ENCODE results near the gene SORCS2. TPM values are rescaled to one million over a fixed set of nuclear protein-coding genes. Genes with fewer than 3 reads are reported as not detected.

The SORCS2 gene
- total RNA-seq, 4 donors from 2014 or later, result 0.26 to 17.1 (median 2.9) TPM

- intact Hi-C loops (cut with DNase I; ENCODE audit: low total_unique reads), result no loop called here
- no peaks in the 10 kb centered on the region for H3K36me3 ChIP-seq
- TF ChIP-seq CTCF (IDR thresholded peaks at IDR 0.05), result no peak
- no peak for TF ChIP-seq POLR2A (IDR thresholded peaks at IDR 0.05)
- no peak for DNase-seq
- no peak overlapping the region for H3K27ac ChIP-seq
- H3K4me3 ChIP-seq, result no peak overlapping the region
- H3K4me1 ChIP-seq, result peaks cover 0 to 5% of the 10 kb centered on the region in 2 donors
- H3K9me3 ChIP-seq, result no peaks in the 10 kb centered on the region
- H3K27me3 ChIP-seq, result no peaks in the 10 kb centered on the region
Observed at GRCh38 chr4:7717161-7717560, 524.8 kb downstream of the SORCS2 start.

GRCh38 chr4:7717946-7718490 is 525.7 kb downstream of the SORCS2 start:
- no peaks in the 10 kb centered on the region for H3K36me3 ChIP-seq

GRCh38 chr4:7719354-7720174 is 527.2 kb downstream of the SORCS2 start:
- Histone ChIP-seq H3K4me3 (no peak overlapping the region), H3K9me3 (no peaks in the 10 kb centered on the region), H3K27ac (no peak overlapping the region), H3K4me1 (peaks cover 0 to 5% of the 10 kb centered on the region in 2 donors), H3K27me3 (no peaks in the 10 kb centered on the region), H3K36me3 (no peaks in the 10 kb centered on the region)
- TF ChIP-seq POLR2A (IDR thresholded peaks at IDR 0.05) (no peak), CTCF (IDR thresholded peaks at IDR 0.05) (peak; percentile 68 to 75 (median 73))
- intact Hi-C loops (cut with DNase I; ENCODE audit: low total_unique reads), result loop anchor here (5.0 kb wide), 1 partner anchor 527 kb away; the partner anchor contains the start of gene SORCS2
- peak; percentile 44 to 66 for DNase-seq

More at GRCh38 chr4:7717946-7718490, 525.7 kb downstream of the SORCS2 start:
- H3K27me3 ChIP-seq, result no peaks in the 10 kb centered on the region
- DNase-seq, result no peak
- no peak for TF ChIP-seq POLR2A (IDR thresholded peaks at IDR 0.05)
- no peak for TF ChIP-seq CTCF (IDR thresholded peaks at IDR 0.05)
- no peak overlapping the region for H3K4me3 ChIP-seq
- H3K9me3 ChIP-seq, result no peaks in the 10 kb centered on the region
- H3K4me1 ChIP-seq, result peaks cover 0 to 5% of the 10 kb centered on the region in 2 donors
- intact Hi-C loops (cut with DNase I; ENCODE audit: low total_unique reads), result no loop called here
- no peak overlapping the region for H3K27ac ChIP-seq

- no peaks in the 10 kb centered on the region for H3K27me3 ChIP-seq
- no peaks in the 10 kb centered on the region for H3K36me3 ChIP-seq
- no peak for DNase-seq
- TF ChIP-seq CTCF (IDR thresholded peaks at IDR 0.05) (no peak), POLR2A (IDR thresholded peaks at IDR 0.05) (no peak)
- peaks cover 0 to 5% of the 10 kb centered on the region in 2 donors for H3K4me1 ChIP-seq
- no peak overlapping the region for H3K4me3 ChIP-seq
- no peak overlapping the region for H3K27ac ChIP-seq
- intact Hi-C loops (cut with DNase I; ENCODE audit: low total_unique reads), result loop anchor here (5.0 kb wide), 1 partner anchor 530 kb away; the partner anchor contains the start of gene SORCS2
- H3K9me3 ChIP-seq, result no peaks in the 10 kb centered on the region
Observed at GRCh38 chr4:7721984-7722551, 529.7 kb downstream of the SORCS2 start.

Data from uterus (tissue), 4 donors.